GM12878 (cell line): ENCODE measurements around the gene PABPN1. TPM values are rescaled to one million over a fixed set of nuclear protein-coding genes. Genes with fewer than 3 reads are reported as not detected.

ENCODE experiments used
- BACH1 ChIP-seq: fragments of 450-650 bp; IDR thresholded peaks from 2 replicates; pipeline ENCODE4 v1.6.1; 2017; ENCODE audit warnings: mild to moderate bottlenecking, borderline replicate concordance
- KAT2A ChIP-seq: conservative IDR thresholded peaks from 2 replicates; pipeline ENCODE4 v1.6.1; 2011; ENCODE audit warnings: low read depth, low read length; ENCODE audit not compliant: control insufficient read depth
- KLF5 ChIP-seq: fragments of 450-650 bp; IDR thresholded peaks from 2 replicates; pipeline ENCODE4 v1.6.1; 2014; ENCODE audit warnings: mild to moderate bottlenecking; ENCODE audit not compliant: partially characterized antibody
- MLLT1 ChIP-seq: fragments of 450-650 bp; IDR thresholded peaks from 2 replicates; pipeline ENCODE4 v1.6.1; 2016; ENCODE audit warnings: mild to moderate bottlenecking
- MTA2 ChIP-seq: fragments of 450-650 bp; IDR thresholded peaks from 2 replicates; pipeline ENCODE4 v1.6.1; 2016; ENCODE audit warnings: low read depth, mild to moderate bottlenecking, moderate library complexity
- PRDM15 ChIP-seq: fragments of 450-650 bp; formaldehyde crosslinking; IDR thresholded peaks from 2 replicates; pipeline ENCODE4 v1.4.0; 2020; ENCODE audit warnings: mild to moderate bottlenecking, moderate library complexity
- RB1 ChIP-seq: fragments of 450-650 bp; formaldehyde crosslinking; IDR thresholded peaks from 2 replicates; pipeline ENCODE4 v1.6.1; 2017; ENCODE audit warnings: mild to moderate bottlenecking, borderline replicate concordance
- SREBF1 ChIP-seq: IDR thresholded peaks from 2 replicates; pipeline ENCODE4 v1.6.1; 2012; ENCODE audit warnings: mild to moderate bottlenecking, low read length
- ZBED1 ChIP-seq: IDR thresholded peaks from 2 replicates; pipeline ENCODE4 v1.6.1; 2016; ENCODE audit warnings: borderline replicate concordance
- ZBTB11 ChIP-seq: fragments of 450-650 bp; formaldehyde crosslinking; IDR thresholded peaks from 2 replicates; pipeline ENCODE4 v1.5.0; 2022; ENCODE audit warnings: mild to moderate bottlenecking, missing genetic modification characterization
- ZNF687 ChIP-seq: fragments of 450-650 bp; IDR thresholded peaks from 2 replicates; pipeline ENCODE4 v1.6.1; 2017; ENCODE audit warnings: mild to moderate bottlenecking, moderate library complexity
- polyA plus RNA-seq, 11 experiments: library from polyadenylated mRNA; depleted of rRNA in 4 of 11; unstranded in 6 of 11; stranded (reverse) in 5 of 11; fragments of >200 nt; fragmentation: Nextera tagmentation in 4 of 11; fragmentation: Illumina TruSeq in 1 of 11; extraction: Ambion mirVana in 4 of 11; extraction: Trizol in 1 of 11; gene quantifications; 1 replicate in 1 of 11; 2 replicates in 10 of 11; pipeline versions ENCODE4 v1.2.1 to v1.2.3, GENCODE V29; 2011 to 2016; ENCODE audit warnings: inconsistent platforms in 2 of 11, missing spikeins in 2 of 11, low read depth in 1 of 11
- total RNA-seq, 4 experiments: library from RNA; depleted of rRNA in 3 of 4; stranded (reverse); fragments of >200 nt in 3 of 4; fragmentation: Illumina TruSeq in 1 of 4; extraction: Trizol in 1 of 4; gene quantifications; 2 replicates each; pipeline versions ENCODE4 v1.2.1 to v1.2.3, GENCODE V29; 2013 to 2021
- TF ChIP-seq, protein P1 (sequence below): IDR thresholded peaks from 2 replicates; pipeline ENCODE4 v1.6.1; 2012; ENCODE audit warnings: low read length, inconsistent platforms

PABPN1 gene
- total and polyA plus RNA-seq, 10 of the 15 experiments (the other 5 are each of a cell fraction or from before 2014, with no cell fraction given), result 31.3 to 248 (median 103) TPM

- peak; percentile 91 for TF ChIP-seq ZNF687
- TF ChIP-seq KLF5, result peak; percentile 94
- TF ChIP-seq MLLT1, result peak; percentile 93
- 0 out of 2 replicates have a peak, but pooled peaks have one; percentile 18 for TF ChIP-seq RB1
- TF ChIP-seq PRDM15 (CRISPR knock-in tag), result peak; percentile 68; the same call in 1 of the 2 replicates
- TF ChIP-seq ZBED1, result no peak; the same call in 1 of the 2 replicates
- TF ChIP-seq ZBTB11 (CRISPR knock-in tag), result no peak
- TF ChIP-seq KAT2A, result no peak
- 0 out of 2 replicates have a peak, but pooled peaks have one; percentile 11 for TF ChIP-seq SREBF1
- TF ChIP-seq BACH1, result peak; percentile 99
- TF ChIP-seq MTA2, result 0 out of 2 replicates have a peak, but pooled peaks have one; percentile 43
- TF ChIP-seq, protein P1, sequence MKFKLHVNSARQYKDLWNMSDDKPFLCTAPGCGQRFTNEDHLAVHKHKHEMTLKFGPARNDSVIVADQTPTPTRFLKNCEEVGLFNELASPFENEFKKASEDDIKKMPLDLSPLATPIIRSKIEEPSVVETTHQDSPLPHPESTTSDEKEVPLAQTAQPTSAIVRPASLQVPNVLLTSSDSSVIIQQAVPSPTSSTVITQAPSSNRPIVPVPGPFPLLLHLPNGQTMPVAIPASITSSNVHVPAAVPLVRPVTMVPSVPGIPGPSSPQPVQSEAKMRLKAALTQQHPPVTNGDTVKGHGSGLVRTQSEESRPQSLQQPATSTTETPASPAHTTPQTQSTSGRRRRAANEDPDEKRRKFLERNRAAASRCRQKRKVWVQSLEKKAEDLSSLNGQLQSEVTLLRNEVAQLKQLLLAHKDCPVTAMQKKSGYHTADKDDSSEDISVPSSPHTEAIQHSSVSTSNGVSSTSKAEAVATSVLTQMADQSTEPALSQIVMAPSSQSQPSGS, result no peak
Observed at GRCh38 chr14:23320584-23321571, at the start of gene PABPN1 (continued).
